PC-3 (cell line): ENCODE measurements around the gene DNAH14. TPM values are rescaled to one million over a fixed set of nuclear protein-coding genes. Genes with fewer than 3 reads are reported as not detected.

Experiments used
- ATAC-seq: fragments of 200-7000 bp; cut with Tn5 transposase; 2 replicates; pipeline ENCODE4 v1.9.1; 2020; ENCODE audit warnings: mild to moderate bottlenecking, moderate library complexity
- BruUV-seq: library from RNA; stranded (reverse); fragments of 400-500 nt; replicated peaks from 2 replicates; lab custom pipeline; 2021; lab: Mats Ljungman, UMichigan
- CTCF ChIA-PET: fragments of 300-600 bp; sonication (Branson Sonifier 250); formaldehyde crosslinking; loops from one replicate; lab custom pipeline; 2022; ENCODE audit warnings: antibody characterized with exemption; lab: Charles Lee
- POLR2A ChIA-PET: fragments of 300-600 bp; sonication (Branson Sonifier 250); formaldehyde crosslinking; loops from one replicate; lab custom pipeline; 2022; ENCODE audit warnings: antibody characterized with exemption; ENCODE audit not compliant: unreplicated experiment; lab: Charles Lee
- DNase-seq: peaks from one replicate; pipeline ENCODE4 v3.0.0-alpha.2; 2015
- H2AFZ ChIP-seq: fragments of 300-600 bp; sonication (generic); 2 replicates; pipeline ENCODE4 v1.6.0; 2016; ENCODE audit warnings: antibody characterized with exemption, low read length
- H3F3A ChIP-seq: fragments of 300-600 bp; sonication (generic); one replicate; pipeline ENCODE4 v1.6.0; 2017; ENCODE audit warnings: antibody characterized with exemption, low read length, control low read depth, mild to moderate bottlenecking; ENCODE audit not compliant: unreplicated experiment
- H3K27ac ChIP-seq: fragments of 300-600 bp; sonication (generic); 2 replicates; pipeline ENCODE4 v1.5.1; 2016; ENCODE audit warnings: mild to moderate bottlenecking, low read length
- H3K27me3 ChIP-seq: fragments of 300-600 bp; sonication (generic); 2 replicates; pipeline ENCODE4 v1.6.1; 2016; ENCODE audit warnings: low read length, mixed read lengths
- H3K36me3 ChIP-seq: fragments of 300-600 bp; sonication (generic); 2 replicates; pipeline ENCODE4 v1.6.1; 2016; ENCODE audit warnings: low read depth, mixed run types, low read length, mixed read lengths
- H3K4me1 ChIP-seq: fragments of 300-600 bp; sonication (generic); 2 replicates; pipeline ENCODE4 v1.5.1; 2016; ENCODE audit warnings: low read length; ENCODE audit not compliant: insufficient read depth
- H3K4me2 ChIP-seq: fragments of 300-600 bp; sonication (generic); 2 replicates; pipeline ENCODE4 v1.6.0; 2016; ENCODE audit warnings: low read length
- H3K4me3 ChIP-seq: fragments of 300-600 bp; sonication (generic); 2 replicates; pipeline ENCODE4 v1.5.1; 2016; ENCODE audit warnings: mild to moderate bottlenecking, low read length, mixed read lengths
- H3K79me2 ChIP-seq: fragments of 300-600 bp; sonication (generic); 2 replicates; pipeline ENCODE4 v1.6.1; 2017; ENCODE audit warnings: low read length, mixed read lengths
- H3K9ac ChIP-seq: fragments of 300-600 bp; sonication (generic); 2 replicates; pipeline ENCODE4 v1.6.0; 2016; ENCODE audit warnings: mild to moderate bottlenecking, low read length
- H3K9me2 ChIP-seq: fragments of 300-600 bp; sonication (generic); replicated peaks from 2 replicates; pipeline ENCODE4 v1.6.1; 2016; ENCODE audit warnings: mixed run types, low read length, mixed read lengths
- H3K9me3 ChIP-seq: fragments of 300-600 bp; sonication (generic); 2 replicates; pipeline ENCODE4 v1.6.1; 2016; ENCODE audit warnings: low read length, mixed read lengths
- H4K20me1 ChIP-seq: fragments of 300-600 bp; sonication (generic); 2 replicates; pipeline ENCODE4 v1.6.1; 2016; ENCODE audit warnings: low read length, mixed read lengths
- EZH2 ChIP-seq: fragments of 300-600 bp; sonication (generic); IDR thresholded peaks from one replicate; pipeline ENCODE4 v1.6.1; 2017; ENCODE audit warnings: antibody characterized with exemption, mild to moderate bottlenecking, low read length; ENCODE audit not compliant: unreplicated experiment
- intact Hi-C: fragments of 100-400 bp; cut with micrococcal nuclease; formaldehyde crosslinking; loops from 2 replicates; pipeline ENCODE4 v1.9.0; 2023
- total RNA-seq: library from RNA; depleted of rRNA; stranded (reverse); fragments of >200 nt; gene quantifications from 2 replicates; pipeline ENCODE4 v1.2.3, GENCODE V29; 2014
- TF ChIP-seq, protein P1 (sequence below): fragments of 300-600 bp; sonication (generic); conservative IDR thresholded peaks from 2 replicates; pipeline ENCODE4 v1.5.1; 2017; ENCODE audit warnings: antibody characterized with exemption, low read depth, mild to moderate bottlenecking, low read length

The DNAH14 gene
- total RNA-seq, 1 experiment from 2014 or later = 42.8 TPM

DNA sequence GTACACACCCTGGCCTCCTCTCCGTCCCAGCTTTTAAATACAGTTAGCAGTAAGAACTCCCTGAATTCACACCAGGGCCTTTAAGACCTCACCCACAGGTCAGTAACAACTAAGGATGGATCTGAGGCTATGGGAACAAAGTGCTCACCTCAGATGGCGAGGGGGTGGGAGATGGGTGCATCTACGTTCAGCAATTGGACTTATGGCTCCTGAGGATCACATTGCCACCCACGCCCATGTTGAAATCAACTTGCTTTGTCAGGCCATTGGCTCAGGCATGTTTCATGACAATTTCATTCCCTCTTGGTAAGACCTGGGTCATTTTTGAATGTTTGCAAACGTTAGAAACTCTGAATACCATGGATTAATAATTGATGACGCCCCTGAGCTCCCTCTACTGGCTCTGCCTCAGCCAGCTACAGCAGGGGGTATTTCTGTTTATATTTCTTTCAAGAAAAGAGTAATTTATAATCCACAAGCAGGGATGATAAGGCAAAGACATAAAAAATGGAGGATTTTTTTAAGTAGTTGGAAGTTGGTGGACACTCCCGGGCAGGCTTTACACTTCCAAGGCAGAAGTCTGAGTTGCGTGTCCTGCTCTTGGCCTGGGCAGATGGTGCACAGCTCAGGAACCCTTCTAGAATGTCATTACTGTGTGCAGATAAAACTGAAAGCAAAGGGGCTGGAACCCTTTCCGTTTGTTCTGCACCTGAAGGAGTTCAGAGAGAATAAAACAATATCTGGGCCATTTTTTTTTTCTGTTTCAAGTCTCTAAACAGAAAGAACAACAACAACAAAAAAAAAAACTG, 512.0 kb downstream of the DNAH14 start:
- no peak overlapping the region for H3K4me2 ChIP-seq
- peaks cover 19% of the 10 kb centered on the region for H3K4me1 ChIP-seq
- H3K27me3 ChIP-seq = no peaks in the 10 kb centered on the region
- no peak for ATAC-seq
- H3K4me3 ChIP-seq = no peak overlapping the region
- H4K20me1 ChIP-seq = no peaks in the 10 kb centered on the region
- H3K9me2 ChIP-seq = no peaks in the 10 kb centered on the region
- H3K9me3 ChIP-seq = no peaks in the 10 kb centered on the region
- no peaks in the 10 kb centered on the region for H3K79me2 ChIP-seq
- no peaks in the 10 kb centered on the region for H3K36me3 ChIP-seq
- intact Hi-C loops = no loop called here
- TF ChIP-seq EZH2 = no peak
- TF ChIP-seq, protein P1, sequence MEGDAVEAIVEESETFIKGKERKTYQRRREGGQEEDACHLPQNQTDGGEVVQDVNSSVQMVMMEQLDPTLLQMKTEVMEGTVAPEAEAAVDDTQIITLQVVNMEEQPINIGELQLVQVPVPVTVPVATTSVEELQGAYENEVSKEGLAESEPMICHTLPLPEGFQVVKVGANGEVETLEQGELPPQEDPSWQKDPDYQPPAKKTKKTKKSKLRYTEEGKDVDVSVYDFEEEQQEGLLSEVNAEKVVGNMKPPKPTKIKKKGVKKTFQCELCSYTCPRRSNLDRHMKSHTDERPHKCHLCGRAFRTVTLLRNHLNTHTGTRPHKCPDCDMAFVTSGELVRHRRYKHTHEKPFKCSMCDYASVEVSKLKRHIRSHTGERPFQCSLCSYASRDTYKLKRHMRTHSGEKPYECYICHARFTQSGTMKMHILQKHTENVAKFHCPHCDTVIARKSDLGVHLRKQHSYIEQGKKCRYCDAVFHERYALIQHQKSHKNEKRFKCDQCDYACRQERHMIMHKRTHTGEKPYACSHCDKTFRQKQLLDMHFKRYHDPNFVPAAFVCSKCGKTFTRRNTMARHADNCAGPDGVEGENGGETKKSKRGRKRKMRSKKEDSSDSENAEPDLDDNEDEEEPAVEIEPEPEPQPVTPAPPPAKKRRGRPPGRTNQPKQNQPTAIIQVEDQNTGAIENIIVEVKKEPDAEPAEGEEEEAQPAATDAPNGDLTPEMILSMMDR = peak; percentile 53
- no peak overlapping the region for H2AFZ ChIP-seq
- H3F3A ChIP-seq = no peaks in the 10 kb centered on the region
- DNase-seq = no peak
- no peak overlapping the region for H3K9ac ChIP-seq
- CTCF ChIA-PET = interaction anchor here (0.5 to 0.8 kb wide), 2 partner anchors 13 to 622 kb away, joined by 3 to 9 read pairs; no protein-coding TSS in a partner anchor
- no peak overlapping the region for H3K27ac ChIP-seq
- BruUV-seq = no TSS peak
- POLR2A ChIA-PET = interaction anchor here (0.6 kb wide), 2 partner anchors 65 to 100 kb away, joined by 3 read pairs; no protein-coding TSS in a partner anchor

DNA sequence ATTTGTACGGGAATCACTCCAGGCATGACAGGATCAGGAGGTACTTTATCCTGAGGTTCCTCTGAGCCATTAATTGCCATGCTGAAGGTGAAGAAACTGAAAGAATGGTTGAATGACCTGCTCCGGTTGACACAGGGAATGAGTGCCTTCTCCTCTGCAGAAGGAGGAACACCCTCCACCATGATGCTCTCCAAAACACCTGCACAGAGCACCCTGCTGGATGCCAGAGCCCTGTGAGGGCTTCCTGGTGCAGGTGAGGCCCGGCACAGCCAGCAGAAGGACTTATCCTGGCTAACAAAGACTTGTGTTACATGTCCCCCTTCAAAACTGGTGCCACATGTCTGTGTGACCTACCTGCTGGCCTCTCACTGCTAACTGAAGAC, 512.6 kb downstream of the DNAH14 start:
- ChIA-PET POLR2A (no interaction called here), CTCF (no interaction called here)
- H3K9me2 ChIP-seq = no peaks in the 10 kb centered on the region
- DNase-seq (no peak), ATAC-seq (no peak)
- H3K4me2 ChIP-seq = no peak overlapping the region
- intact Hi-C loops = no loop called here
- H3K4me1 ChIP-seq = peaks cover 21% of the 10 kb centered on the region
- no peaks in the 10 kb centered on the region for H3K9me3 ChIP-seq
- H4K20me1 ChIP-seq = no peaks in the 10 kb centered on the region
- no peaks in the 10 kb centered on the region for H3K36me3 ChIP-seq
- no peak overlapping the region for H3K27ac ChIP-seq
- no peak overlapping the region for H2AFZ ChIP-seq
- no peak overlapping the region for H3K4me3 ChIP-seq
- TF ChIP-seq, protein P1 = no peak
- H3K9ac ChIP-seq = no peak overlapping the region
- H3K27me3 ChIP-seq = no peaks in the 10 kb centered on the region
- H3K79me2 ChIP-seq = no peaks in the 10 kb centered on the region
- no TSS peak for BruUV-seq
- H3F3A ChIP-seq = no peaks in the 10 kb centered on the region
